WERI-Rb-1 (cell line): ENCODE results near the gene ECPAS.

Experiments used
- DNase-seq: peaks from one replicate; pipeline ENCODE4 v3.0.0-alpha.2; 2020
- H3K27ac ChIP-seq: fragments of 250-450 bp; sonication (Bioruptor Pico); 2 replicates; pipeline ENCODE4 v1.5.1; 2020; ENCODE audit warnings: mild to moderate bottlenecking, moderate library complexity
- H3K27me3 ChIP-seq: fragments of 250-450 bp; sonication (Bioruptor Pico); 2 replicates; pipeline ENCODE4 v1.5.1; 2021; ENCODE audit warnings: mild to moderate bottlenecking, low read depth, moderate library complexity; ENCODE audit not compliant: insufficient read depth, severe bottlenecking
- H3K36me3 ChIP-seq: fragments of 250-450 bp; sonication (Bioruptor Pico); 2 replicates; pipeline ENCODE4 v1.5.1; 2020; ENCODE audit warnings: mild to moderate bottlenecking, moderate library complexity
- H3K4me3 ChIP-seq: 2 replicates; pipeline ENCODE4 v1.5.1; 2011; ENCODE audit warnings: low read depth, mild to moderate bottlenecking, control low read depth, low read length
- H3K9me3 ChIP-seq: fragments of 250-450 bp; sonication (Bioruptor Pico); 2 replicates; pipeline ENCODE4 v1.5.1; 2021; ENCODE audit warnings: mild to moderate bottlenecking, moderate library complexity; ENCODE audit not compliant: severe bottlenecking
- CTCF ChIP-seq: IDR thresholded peaks from 2 replicates; pipeline ENCODE4 v1.5.1; 2011; ENCODE audit warnings: low read depth, mild to moderate bottlenecking, control low read depth, inconsistent platforms, low read length

Gene ECPAS

GRCh38 chr9:111316796-111317195, 167.4 kb downstream of the ECPAS start:
- no peaks in the 10 kb centered on the region for H3K36me3 ChIP-seq
- H3K27me3 ChIP-seq = peaks cover 56% of the 10 kb centered on the region
- TF ChIP-seq CTCF = no peak
- no peak overlapping the region for H3K27ac ChIP-seq
- H3K9me3 ChIP-seq = peaks cover 7% of the 10 kb centered on the region
- DNase-seq = no peak
- H3K4me3 ChIP-seq = no peak overlapping the region
